ENCODE data around the gene PGLYRP2. TPM values are rescaled to one million over a fixed set of nuclear protein-coding genes. Genes with fewer than 3 reads are reported as not detected.

PGLYRP2 gene
- total RNA-seq, 8 experiments from 2014 or later, result 0.17 to 0.59 (median 0.32) TPM; not detected in 4

- in situ Hi-C loops (cut with MboI; ENCODE audit: low pct_unique_long_range_greater_than_20kb in 2 of 9, low sequenced_read_pairs in 9 of 9, unreplicated experiment in 9 of 9), result no loop called here
- Histone ChIP-seq H3K4me3 (peak overlapping the region; percentile 13 to 31 (median 24)), H3K27ac (no peak overlapping the region), H3K4me1 (replicated peaks in 1 of 2) (peaks cover 2 to 8% of the 10 kb centered on the region in 2 donors)
- peak in 2 of 8 experiments; percentile 3 to 8 for ATAC-seq (replicated peaks in 6 of 8)
- WGBS, 10 experiments, result 0 to 80% (median 10%) methylated on average over 1 to 11 of the region's 54 CpGs; no CpG with 5 or more reads in 5 of the 10 experiments
These were observed 21.4 kb downstream of the PGLYRP2 start for GRCh38 chr19:15457701-15458484.

- WGBS, 10 experiments, result no CpG with 5 or more reads among the region's 86 CpGs
- in situ Hi-C loops (cut with MboI; ENCODE audit: low pct_unique_long_range_greater_than_20kb in 2 of 9, low sequenced_read_pairs in 9 of 9, unreplicated experiment in 9 of 9), result no loop called here
- ATAC-seq (replicated peaks in 6 of 8), result peak in 6 of 8 experiments; percentile 5 to 77 (median 69)
- peaks cover 2 to 8% of the 10 kb centered on the region in 2 donors for H3K4me1 ChIP-seq (replicated peaks in 1 of 2)
- H3K27ac ChIP-seq, result no peak overlapping the region
- peak overlapping the region; percentile 13 to 31 (median 24) for H3K4me3 ChIP-seq
These were observed 22.2 kb downstream of the PGLYRP2 start for GRCh38 chr19:15456871-15457700.

- in situ Hi-C loops (cut with MboI; ENCODE audit: low pct_unique_long_range_greater_than_20kb in 2 of 9, low sequenced_read_pairs in 9 of 9, unreplicated experiment in 9 of 9), result no loop called here
- H3K4me3 ChIP-seq, result peak overlapping the region in 2 of 5 donors; percentile 23 to 30
- ATAC-seq (replicated peaks in 6 of 8), result no peak
- 0 to 20% (median 10%) methylated on average over 1 to 8 of the region's 14 CpGs; no CpG with 5 or more reads in 7 of the 10 experiments for WGBS, 10 experiments
- peaks cover 2 to 8% of the 10 kb centered on the region in 2 donors for H3K4me1 ChIP-seq (replicated peaks in 1 of 2)
- H3K27ac ChIP-seq, result no peak overlapping the region
These were observed 22.9 kb downstream of the PGLYRP2 start for GRCh38 chr19:15456441-15456840.

- no peak overlapping the region for H3K27ac ChIP-seq
- WGBS, 10 experiments, result 54 to 90% (median 76%) methylated on average over 2 to 5 of the region's 9 CpGs; no CpG with 5 or more reads in 6 of the 10 experiments
- H3K4me1 ChIP-seq (replicated peaks in 1 of 2), result peaks cover 2 to 8% of the 10 kb centered on the region in 2 donors
- in situ Hi-C loops (cut with MboI; ENCODE audit: low pct_unique_long_range_greater_than_20kb in 2 of 9, low sequenced_read_pairs in 9 of 9, unreplicated experiment in 9 of 9), result no loop called here
- no peak overlapping the region for H3K4me3 ChIP-seq
- no peak for ATAC-seq (replicated peaks in 6 of 8)
These were observed 23.3 kb downstream of the PGLYRP2 start for GRCh38 chr19:15455996-15456395.

GRCh38 chr19:15453906-15454860, 25.1 kb downstream of the PGLYRP2 start:
- H3K4me3 ChIP-seq, result no peak overlapping the region
- no peak for ATAC-seq (replicated peaks in 6 of 8)
- no peak overlapping the region for H3K27ac ChIP-seq
- H3K4me1 ChIP-seq (replicated peaks in 1 of 2), result peaks cover 2 to 11% of the 10 kb centered on the region in 2 donors
- in situ Hi-C loops (cut with MboI; ENCODE audit: low pct_unique_long_range_greater_than_20kb in 2 of 9, low sequenced_read_pairs in 9 of 9, unreplicated experiment in 9 of 9), result no loop called here
- 0 to 78% (median 67%) methylated on average over 1 to 6 of the region's 17 CpGs; no CpG with 5 or more reads in 5 of the 10 experiments for WGBS, 10 experiments

- Histone ChIP-seq H3K4me1 (replicated peaks in 1 of 2) (peaks cover 8 to 15% of the 10 kb centered on the region in 2 donors), H3K4me3 (peak overlapping the region in 2 of 5 donors; percentile 22 to 23), H3K27ac (no peak overlapping the region)
- peak in 2 of 8 experiments; percentile 4 to 27 for ATAC-seq (replicated peaks in 6 of 8)
- in situ Hi-C loops (cut with MboI; ENCODE audit: low pct_unique_long_range_greater_than_20kb in 2 of 9, low sequenced_read_pairs in 9 of 9, unreplicated experiment in 9 of 9), result no loop called here
- WGBS, 10 experiments, result 4 to 12% methylated on average over 5 of the region's 44 CpGs; no CpG with 5 or more reads in 8 of the 10 experiments
These were observed 26.2 kb downstream of the PGLYRP2 start for GRCh38 chr19:15453091-15453578.

- peak overlapping the region in 3 of 5 donors; percentile 22 to 23 (median 22) for H3K4me3 ChIP-seq
- in situ Hi-C loops (cut with MboI; ENCODE audit: low pct_unique_long_range_greater_than_20kb in 2 of 9, low sequenced_read_pairs in 9 of 9, unreplicated experiment in 9 of 9), result no loop called here
These were observed 26.9 kb downstream of the PGLYRP2 start for GRCh38 chr19:15452111-15453047.

GRCh38 chr19:15450528-15450890, 28.8 kb downstream of the PGLYRP2 start:
- H3K27ac ChIP-seq, result no peak overlapping the region
- no peak for ATAC-seq (replicated peaks in 6 of 8)
- no peak overlapping the region for H3K4me3 ChIP-seq
- in situ Hi-C loops (cut with MboI; ENCODE audit: low pct_unique_long_range_greater_than_20kb in 2 of 9, low sequenced_read_pairs in 9 of 9, unreplicated experiment in 9 of 9), result no loop called here
- 80% methylated on average over 1 of the region's 1 CpG; no CpG with 5 or more reads in 9 of the 10 experiments for WGBS, 10 experiments
- H3K4me1 ChIP-seq (replicated peaks in 1 of 2), result peaks cover 8% of the 10 kb centered on the region in 2 donors

More at GRCh38 chr19:15452111-15453047, 26.9 kb downstream of the PGLYRP2 start:
- peaks cover 8 to 11% of the 10 kb centered on the region in 2 donors for H3K4me1 ChIP-seq (replicated peaks in 1 of 2)
- no peak overlapping the region for H3K27ac ChIP-seq
- peak; percentile 49 to 78 (median 70) for ATAC-seq (replicated peaks in 6 of 8)
- 0 to 40% (median 6%) methylated on average over 1 to 8 of the region's 37 CpGs; no CpG with 5 or more reads in 5 of the 10 experiments for WGBS, 10 experiments

GRCh38 chr19:15449620-15450527, 29.4 kb downstream of the PGLYRP2 start, which contains the start of gene WIZ:
Gene WIZ (minus strand): TSS chr19:15449956. CDS start chr19:15448307, 1,649 bp downstream.
- ATAC-seq (replicated peaks in 6 of 8), result peak; percentile 33 to 59 (median 40)
- Histone ChIP-seq H3K4me3 (peak within 1 kb of the TSS; percentile 72 to 100 (median 96)), H3K4me1 (replicated peaks in 1 of 2) (peaks cover 8% of the 10 kb centered on the region in 2 donors), H3K27ac (peak within 1 kb of the TSS; percentile 58 to 82)
- 0 to 20% (median 8%) methylated on average over 2 of the region's 77 CpGs; no CpG with 5 or more reads in 7 of the 10 experiments for WGBS, 10 experiments
- in situ Hi-C loops (cut with MboI; ENCODE audit: low pct_unique_long_range_greater_than_20kb in 2 of 9, low sequenced_read_pairs in 9 of 9, unreplicated experiment in 9 of 9), result no loop called here

GRCh38 chr19:15448778-15449619, 30.3 kb downstream of the PGLYRP2 start:
- H3K4me1 ChIP-seq (replicated peaks in 1 of 2), result peaks cover 8% of the 10 kb centered on the region in 2 donors
- no CpG with 5 or more reads among the region's 43 CpGs for WGBS, 10 experiments
- H3K27ac ChIP-seq, result peak overlapping the region in 1 of 2 donors; percentile 9
- peak in 1 of 8 experiments; percentile 0 for ATAC-seq (replicated peaks in 6 of 8)
- peak overlapping the region; percentile 72 to 100 (median 96) for H3K4me3 ChIP-seq
- in situ Hi-C loops (cut with MboI; ENCODE audit: low pct_unique_long_range_greater_than_20kb in 2 of 9, low sequenced_read_pairs in 9 of 9, unreplicated experiment in 9 of 9), result no loop called here

Measured in motor neuron (in vitro differentiated cells).